Cardiac muscle cell (in vitro differentiated cells and primary cell): ENCODE data around the gene CALB2. TPM values are rescaled to one million over a fixed set of nuclear protein-coding genes. Genes with fewer than 3 reads are reported as not detected.
"Not testable (repeated sequence)": the region's sequence is repeated elsewhere in the genome, so short reads cannot be mapped to it uniquely, and the experiment has no call there.

Source experiments
- DNase-seq, 2 donors: peaks; one replicate each; pipeline versions ENCODE4 v3.0.0 to v3.0.0-alpha.2; 2010 to 2017; ENCODE audit warnings: low read depth in 1 of 2, low spot score in 1 of 2
- H3K27ac ChIP-seq: fragments of 200-600 bp; sonication (generic); 2 replicates; pipeline ENCODE4 v1.5.1; 2016
- H3K27me3 ChIP-seq: fragments of 200-600 bp; sonication (generic); 2 replicates; pipeline ENCODE4 v1.6.0; 2016; ENCODE audit warnings: control low read depth
- H3K36me3 ChIP-seq: fragments of 200-600 bp; sonication (generic); 2 replicates; pipeline ENCODE4 v1.5.1; 2016; ENCODE audit warnings: control low read depth
- H3K4me1 ChIP-seq: fragments of 200-600 bp; sonication (generic); 2 replicates; pipeline ENCODE4 v1.8.1; 2017; ENCODE audit warnings: low read depth, mild to moderate bottlenecking, mixed run types
- H3K4me3 ChIP-seq: fragments of 200-600 bp; sonication (generic); 2 replicates; pipeline ENCODE4 v1.5.1; 2016; ENCODE audit warnings: mild to moderate bottlenecking
- H3K9me3 ChIP-seq: fragments of 200-600 bp; sonication (generic); 2 replicates; pipeline ENCODE4 v1.5.1; 2017; ENCODE audit warnings: low read depth, mild to moderate bottlenecking, control low read depth
- CTCF ChIP-seq: IDR thresholded peaks from 2 replicates; pipeline ENCODE4 v1.5.1; 2012; ENCODE audit warnings: low read depth, mild to moderate bottlenecking, low read length
- polyA plus RNA-seq: library from polyadenylated mRNA; unstranded; fragments of >200 nt; fragmentation: Nextera tagmentation; extraction: Ambion mirVana; gene quantifications from 2 replicates; pipeline ENCODE4 v1.2.1, GENCODE V29; 2016
- total RNA-seq: library from RNA; depleted of rRNA; stranded (reverse); fragments of >200 nt; gene quantifications from 2 replicates; pipeline ENCODE4 v1.2.3, GENCODE V29; 2016

CALB2 gene
- total and polyA plus RNA-seq, 2 experiments from 2014 or later = 0.36 to 0.45 TPM

DNA sequence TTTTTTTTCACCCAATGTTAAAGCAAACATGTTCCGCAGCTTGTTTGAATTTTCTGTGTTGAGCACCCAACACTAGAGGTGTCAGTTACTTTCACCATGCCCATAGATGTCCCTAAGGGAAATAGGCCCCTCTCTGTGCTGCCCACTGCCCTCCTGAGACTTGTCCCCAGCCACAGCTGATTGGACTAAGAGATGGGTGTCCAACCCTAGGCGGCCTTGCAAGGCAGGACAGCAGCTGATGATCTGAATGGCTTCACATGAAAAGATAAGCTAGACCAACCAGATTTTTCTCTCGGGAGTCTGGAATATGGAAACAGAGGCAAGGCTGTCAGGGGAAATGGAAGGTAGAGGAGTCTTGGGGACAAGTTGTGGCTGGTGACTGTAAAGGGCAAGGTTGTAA lies 6.1 kb upstream of the CALB2 start:
- Histone ChIP-seq H3K9me3 (no peaks in the 10 kb centered on the region), H3K27ac (no peak overlapping the region), H3K4me1 (no peaks in the 10 kb centered on the region), H3K27me3 (peaks cover 14% of the 10 kb centered on the region), H3K4me3 (no peak overlapping the region), H3K36me3 (no peaks in the 10 kb centered on the region)
- DNase-seq = no peak
- TF ChIP-seq CTCF = no peak

DNA sequence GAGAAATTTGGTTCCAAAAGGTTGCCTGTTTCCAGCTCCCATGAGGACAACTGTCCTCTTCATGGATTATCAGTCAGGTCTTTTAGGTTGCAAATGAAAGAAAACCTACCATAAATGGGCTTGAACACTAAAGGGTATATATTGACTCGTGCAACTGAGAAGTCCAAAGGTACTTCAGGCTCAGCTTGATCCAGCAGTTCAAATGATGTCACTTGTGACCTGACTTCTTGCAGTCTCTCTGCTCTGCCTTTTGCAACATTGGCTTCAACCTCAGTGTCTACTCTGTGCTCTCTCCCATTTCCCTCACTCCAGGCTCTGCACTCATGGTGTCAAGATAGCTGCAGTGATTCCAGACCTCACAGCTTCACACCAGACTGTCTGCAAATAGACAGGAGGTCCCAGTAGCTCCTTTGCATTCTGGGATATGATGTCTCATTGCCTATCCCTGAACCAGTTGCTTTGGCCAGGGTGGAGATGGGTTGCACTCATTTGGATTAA lies 5.5 kb upstream of the CALB2 start:
- H3K4me1 ChIP-seq = no peaks in the 10 kb centered on the region
- no peaks in the 10 kb centered on the region for H3K9me3 ChIP-seq
- no peaks in the 10 kb centered on the region for H3K36me3 ChIP-seq
- no peak overlapping the region for H3K4me3 ChIP-seq
- no peak overlapping the region for H3K27ac ChIP-seq
- peaks cover 19% of the 10 kb centered on the region for H3K27me3 ChIP-seq
- no peak for DNase-seq
- no peak for TF ChIP-seq CTCF

DNA sequence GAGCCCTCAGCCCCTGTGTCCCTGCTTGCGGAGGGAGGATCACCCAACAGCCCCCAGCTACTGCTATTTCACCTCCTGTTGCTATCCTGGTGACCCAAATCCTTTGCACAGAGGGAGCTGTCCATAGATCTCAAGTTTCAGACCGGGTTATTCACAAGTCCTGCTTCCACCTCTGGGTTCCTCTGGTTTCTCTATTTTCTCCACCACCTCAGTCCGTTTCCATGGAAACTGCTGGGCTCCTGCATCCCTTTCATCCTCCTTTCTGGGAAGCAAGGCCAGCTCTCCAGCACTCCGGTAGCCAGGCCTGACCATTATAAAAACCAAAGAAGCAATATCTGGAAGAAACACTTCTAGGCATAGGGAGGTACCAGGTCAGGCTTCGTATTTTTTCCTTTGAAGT lies 4.8 kb upstream of the CALB2 start:
- Histone ChIP-seq H3K36me3 (no peaks in the 10 kb centered on the region), H3K4me3 (no peak overlapping the region), H3K9me3 (no peaks in the 10 kb centered on the region), H3K27me3 (peaks cover 25% of the 10 kb centered on the region), H3K27ac (no peak overlapping the region), H3K4me1 (no peaks in the 10 kb centered on the region)
- no peak for DNase-seq
- TF ChIP-seq CTCF = no peak

- no peaks in the 10 kb centered on the region for H3K36me3 ChIP-seq
- no peaks in the 10 kb centered on the region for H3K9me3 ChIP-seq
- no peak for TF ChIP-seq CTCF
- peaks cover 29% of the 10 kb centered on the region for H3K27me3 ChIP-seq
- H3K27ac ChIP-seq = no peak overlapping the region
- H3K4me3 ChIP-seq = no peak overlapping the region
- no peak for DNase-seq
- H3K4me1 ChIP-seq = no peaks in the 10 kb centered on the region
Measured at GRCh38 chr16:71354156-71354555, 4.4 kb upstream of the CALB2 start.

DNA sequence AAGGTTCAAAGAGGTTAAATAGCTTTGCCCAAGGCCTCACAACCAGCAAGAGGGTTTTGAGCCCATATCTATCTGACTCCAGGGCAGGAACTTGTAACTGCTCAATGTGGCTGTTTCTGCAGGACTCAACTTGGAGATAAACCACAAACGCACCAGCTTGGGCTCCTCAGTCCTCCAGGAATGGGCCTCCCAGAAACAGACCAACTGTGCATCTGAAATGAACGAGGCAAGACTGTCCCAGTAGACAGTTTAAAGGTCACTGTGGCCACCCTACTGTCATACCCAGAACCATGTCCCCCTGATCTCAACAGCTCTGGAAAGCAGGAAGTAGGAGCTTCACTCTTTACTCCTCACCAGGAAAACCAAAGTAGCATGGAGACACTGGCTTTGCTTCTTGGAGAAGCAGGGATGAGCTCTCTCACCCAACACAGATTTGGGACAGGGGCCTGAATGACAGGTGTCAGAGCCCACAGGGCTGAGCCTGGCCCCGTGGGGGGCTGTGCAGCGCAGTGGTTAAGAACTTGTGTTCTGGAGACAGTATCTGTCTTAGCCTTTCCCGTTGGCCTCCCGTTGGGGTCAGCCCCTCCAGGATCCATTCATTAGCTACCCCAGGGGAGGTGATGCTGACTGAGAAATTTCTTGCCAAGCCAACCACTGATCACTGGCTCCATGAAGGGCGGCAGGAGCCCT lies 2.3 kb upstream of the CALB2 start:
- no peak for TF ChIP-seq CTCF
- Histone ChIP-seq H3K27me3 (peaks cover 47% of the 10 kb centered on the region), H3K36me3 (no peaks in the 10 kb centered on the region), H3K27ac (no peak overlapping the region), H3K9me3 (no peaks in the 10 kb centered on the region), H3K4me1 (no peaks in the 10 kb centered on the region), H3K4me3 (no peak overlapping the region)
- DNase-seq = no peak

GRCh38 chr16:71356936-71357335 lies 1.6 kb upstream of the CALB2 start:
- peaks cover 49% of the 10 kb centered on the region for H3K27me3 ChIP-seq
- H3K27ac ChIP-seq, H3K9me3 ChIP-seq, H3K36me3 ChIP-seq, DNase-seq, H3K4me3 ChIP-seq, H3K4me1 ChIP-seq: not testable (repeated sequence)
